ENCODE results near the gene CDK11B. TPM values are rescaled to one million over a fixed set of nuclear protein-coding genes. Genes with fewer than 3 reads are reported as not detected.

Gene CDK11B
- total and polyA plus RNA-seq, 2 of the 8 experiments (the other 6 are each of a cell fraction or from before 2014, with no cell fraction given), result 11.1 to 31.9 TPM

- TF ChIP-seq HDAC2 (IDR thresholded peaks at IDR 0.05; ENCODE audit: borderline replicate concordance in 1 of 2, low read depth in 2 of 2, low read length in 2 of 2), result no peak
- TF ChIP-seq RAD21 (IDR thresholded peaks at IDR 0.05 in 1 of 2, conservative IDR thresholded peaks at IDR 0.05 in 1 of 2; ENCODE audit: low read depth in 2 of 2, low read length in 2 of 2), result no peak
- no peak for TF ChIP-seq SP2 (IDR thresholded peaks at IDR 0.05; ENCODE audit: low read length)
Observed at GRCh38 chr1:1625404-1625775, 33.4 kb downstream of the CDK11B start (continued).
